Measurements from ENCODE around the gene IFNGR2. TPM values are rescaled to one million over a fixed set of nuclear protein-coding genes. Genes with fewer than 3 reads are reported as not detected.

IFNGR2 gene
- total and polyA plus RNA-seq, 2 donors (not counting 1 experiment from before 2014, with no cell fraction given) = 96.0 to 108 TPM

DNA sequence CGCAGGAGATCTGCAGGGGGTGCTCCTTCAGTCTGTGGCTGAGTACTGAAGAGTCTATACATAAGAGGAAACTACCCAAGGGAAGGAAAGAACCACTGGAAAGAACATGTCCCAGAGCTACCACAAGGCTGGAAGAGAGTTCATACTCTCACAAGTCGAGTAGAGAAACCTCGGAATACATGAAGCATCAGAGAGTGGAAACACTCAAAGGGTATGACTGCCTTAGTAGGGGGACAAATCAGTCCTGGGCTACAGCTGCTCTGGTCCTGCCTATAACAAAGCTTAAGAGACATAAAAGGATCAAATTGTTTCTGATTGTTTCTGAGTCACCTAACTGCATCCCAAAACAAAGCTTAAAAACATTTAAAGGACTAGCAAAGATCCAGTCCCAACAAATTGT, 49.1 kb downstream of the IFNGR2 start:
- Histone ChIP-seq H3K4me2 (replicated peaks; ENCODE audit: low read depth, low read length, poor library complexity, severe bottlenecking) (no peak overlapping the region), H3K9me3 (ENCODE audit: control extremely low read depth in 1 of 3, control insufficient read depth in 2 of 3, insufficient read depth in 1 of 3, low read length in 2 of 3) (no peaks in the 10 kb centered on the region), H2AFZ (ENCODE audit: insufficient read depth, low read depth, low read length, poor library complexity, severe bottlenecking) (no peak overlapping the region), H3K4me1 (ENCODE audit: control insufficient read depth in 2 of 2, insufficient read depth in 2 of 2, low read length in 2 of 2) (no peaks in the 10 kb centered on the region), H3K36me3 (replicated peaks in 1 of 2; ENCODE audit: control extremely low read depth in 1 of 2, control insufficient read depth in 1 of 2, extremely low read depth in 1 of 2, insufficient read depth in 2 of 2, low read length in 1 of 2) (peaks cover 0 to 26% of the 10 kb centered on the region in 2 experiments), H4K20me1 (ENCODE audit: control insufficient read depth, insufficient read depth, low read length, poor library complexity, severe bottlenecking) (no peaks in the 10 kb centered on the region), H3K27me3 (replicated peaks in 1 of 4; ENCODE audit: control extremely low read depth in 1 of 4, control insufficient read depth in 3 of 4, insufficient read depth in 4 of 4, low read length in 3 of 4) (no peaks in the 10 kb centered on the region), H3K27ac (ENCODE audit: low read length in 2 of 2) (no peak overlapping the region), H3K9ac (ENCODE audit: low read length) (no peak overlapping the region), H3K4me3 (ENCODE audit: control extremely low read depth in 1 of 5, extremely low read depth in 1 of 5, insufficient read depth in 1 of 5, low read depth in 2 of 5, low read length in 4 of 5) (no peak overlapping the region), H3K79me2 (ENCODE audit: control insufficient read depth, insufficient read depth, low read length) (no peaks in the 10 kb centered on the region)
- intact Hi-C loops (cut with micrococcal nuclease) = no loop called here
- WGBS (ENCODE audit: insufficient coverage) = 100% methylated on average over 3 of the region's 3 CpGs
- TF ChIP-seq EZH2 (IDR thresholded peaks at IDR 0.05; ENCODE audit: borderline replicate concordance, insufficient read depth, low read depth, low read length, poor library complexity, severe bottlenecking) = no peak
- ATAC-seq (ENCODE audit: low read depth) (no peak), DNase-seq (no peak)
- no peaks in the 10 kb centered on the region for H3K4me1 Mint-ChIP-seq
- H3K27me3 Mint-ChIP-seq = no peaks in the 10 kb centered on the region
- CTCF ChIA-PET = interaction anchor here (0.6 to 2.3 kb wide), 4 partner anchors 12 to 851 kb away, joined by 3 to 10 read pairs (median 3); no protein-coding TSS in a partner anchor
- H3K4me3 Mint-ChIP-seq = no peak overlapping the region
- no peaks in the 10 kb centered on the region for H3K9me3 Mint-ChIP-seq (ENCODE audit: insufficient read depth)
- H3K27ac Mint-ChIP-seq = no peak overlapping the region
- POLR2A ChIA-PET = no interaction called here

DNA sequence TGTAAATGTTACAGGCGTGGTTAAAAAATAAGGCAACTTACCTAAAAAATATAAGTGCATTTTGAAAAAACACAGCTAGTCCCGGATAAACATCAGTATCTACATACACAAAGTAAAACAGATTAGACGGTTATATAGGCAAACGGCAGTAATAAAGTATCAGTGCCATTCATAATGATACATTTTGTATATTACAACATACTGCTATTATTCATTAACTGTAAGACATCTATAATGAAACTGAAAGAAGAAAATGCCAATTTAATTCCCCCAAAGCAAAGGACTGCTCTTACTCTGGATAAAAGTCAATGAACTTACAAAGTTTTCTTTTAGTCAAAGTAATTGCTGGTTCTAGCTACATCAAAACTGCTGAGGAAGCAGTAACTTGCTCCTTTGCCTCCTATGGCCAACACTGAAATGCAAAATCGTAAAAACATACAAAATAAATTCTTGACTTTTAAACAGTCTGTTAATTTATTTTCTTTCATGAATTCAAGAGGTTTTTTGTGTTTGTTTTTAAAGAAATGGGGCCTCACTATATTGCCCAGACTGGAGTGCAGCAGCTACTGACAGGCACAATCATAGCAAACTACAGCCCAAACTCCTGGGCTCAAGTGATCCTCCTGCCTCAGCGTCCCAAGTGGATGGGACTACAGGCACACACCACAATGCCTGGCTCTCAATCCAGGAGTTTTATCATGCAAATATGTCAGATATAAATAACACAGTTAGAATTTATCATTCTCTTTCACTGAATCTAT, 52.7 kb downstream of the IFNGR2 start:
- no peaks in the 10 kb centered on the region for H3K79me2 ChIP-seq (ENCODE audit: control insufficient read depth, insufficient read depth, low read length)
- DNase-seq = no peak
- H3K9me3 ChIP-seq (ENCODE audit: control extremely low read depth in 1 of 3, control insufficient read depth in 2 of 3, insufficient read depth in 1 of 3, low read length in 2 of 3) = no peaks in the 10 kb centered on the region
- ChIA-PET POLR2A (no interaction called here), CTCF (interaction anchor here (1.6 kb wide), 1 partner anchor 259 kb away, joined by 3 read pairs; no protein-coding TSS in a partner anchor)
- WGBS (ENCODE audit: insufficient coverage) = no CpG with 5 or more reads among the region's 6 CpGs
- H3K27ac Mint-ChIP-seq = no peak overlapping the region
- no peaks in the 10 kb centered on the region for H3K27me3 Mint-ChIP-seq
- H3K4me1 ChIP-seq (ENCODE audit: control insufficient read depth in 2 of 2, insufficient read depth in 2 of 2, low read length in 2 of 2) = no peaks in the 10 kb centered on the region
- TF ChIP-seq, protein P1, sequence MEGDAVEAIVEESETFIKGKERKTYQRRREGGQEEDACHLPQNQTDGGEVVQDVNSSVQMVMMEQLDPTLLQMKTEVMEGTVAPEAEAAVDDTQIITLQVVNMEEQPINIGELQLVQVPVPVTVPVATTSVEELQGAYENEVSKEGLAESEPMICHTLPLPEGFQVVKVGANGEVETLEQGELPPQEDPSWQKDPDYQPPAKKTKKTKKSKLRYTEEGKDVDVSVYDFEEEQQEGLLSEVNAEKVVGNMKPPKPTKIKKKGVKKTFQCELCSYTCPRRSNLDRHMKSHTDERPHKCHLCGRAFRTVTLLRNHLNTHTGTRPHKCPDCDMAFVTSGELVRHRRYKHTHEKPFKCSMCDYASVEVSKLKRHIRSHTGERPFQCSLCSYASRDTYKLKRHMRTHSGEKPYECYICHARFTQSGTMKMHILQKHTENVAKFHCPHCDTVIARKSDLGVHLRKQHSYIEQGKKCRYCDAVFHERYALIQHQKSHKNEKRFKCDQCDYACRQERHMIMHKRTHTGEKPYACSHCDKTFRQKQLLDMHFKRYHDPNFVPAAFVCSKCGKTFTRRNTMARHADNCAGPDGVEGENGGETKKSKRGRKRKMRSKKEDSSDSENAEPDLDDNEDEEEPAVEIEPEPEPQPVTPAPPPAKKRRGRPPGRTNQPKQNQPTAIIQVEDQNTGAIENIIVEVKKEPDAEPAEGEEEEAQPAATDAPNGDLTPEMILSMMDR (IDR thresholded peaks at IDR 0.05) = no peak
- TF ChIP-seq EZH2 (IDR thresholded peaks at IDR 0.05; ENCODE audit: borderline replicate concordance, insufficient read depth, low read depth, low read length, poor library complexity, severe bottlenecking) = no peak
- H3K27me3 ChIP-seq (replicated peaks in 1 of 4; ENCODE audit: control extremely low read depth in 1 of 4, control insufficient read depth in 3 of 4, insufficient read depth in 4 of 4, low read length in 3 of 4) = no peaks in the 10 kb centered on the region
- H3K27ac ChIP-seq (ENCODE audit: low read length in 2 of 2) = no peak overlapping the region
- H2AFZ ChIP-seq (ENCODE audit: insufficient read depth, low read depth, low read length, poor library complexity, severe bottlenecking) = no peak overlapping the region
- no peaks in the 10 kb centered on the region for H3K9me3 Mint-ChIP-seq (ENCODE audit: insufficient read depth)
- no peak overlapping the region for H3K4me3 ChIP-seq (ENCODE audit: control extremely low read depth in 1 of 5, extremely low read depth in 1 of 5, insufficient read depth in 1 of 5, low read depth in 2 of 5, low read length in 4 of 5)
- H3K4me3 Mint-ChIP-seq = no peak overlapping the region
- H3K36me3 ChIP-seq (replicated peaks in 1 of 2; ENCODE audit: control extremely low read depth in 1 of 2, control insufficient read depth in 1 of 2, extremely low read depth in 1 of 2, insufficient read depth in 2 of 2, low read length in 1 of 2) = peaks cover 2 to 31% of the 10 kb centered on the region in 2 experiments
- H3K4me1 Mint-ChIP-seq = no peaks in the 10 kb centered on the region
- no peak for ATAC-seq (ENCODE audit: low read depth)
- H4K20me1 ChIP-seq (ENCODE audit: control insufficient read depth, insufficient read depth, low read length, poor library complexity, severe bottlenecking) = no peaks in the 10 kb centered on the region
- intact Hi-C loops (cut with micrococcal nuclease) = no loop called here
- H3K9ac ChIP-seq (ENCODE audit: low read length) = no peak overlapping the region
- H3K4me2 ChIP-seq (replicated peaks; ENCODE audit: low read depth, low read length, poor library complexity, severe bottlenecking) = no peak overlapping the region

All from B cell (primary cell).